Mesenchymal stem cell (in vitro differentiated cells and primary cell): ENCODE measurements around the gene FHL1. TPM values are rescaled to one million over a fixed set of nuclear protein-coding genes. Genes with fewer than 3 reads are reported as not detected.

Source experiments
- DNase-seq: peaks from one replicate; pipeline ENCODE4 v3.0.0-alpha.2; 2013
- H2AFZ ChIP-seq: one replicate; pipeline ENCODE4 v1.6.1; 2013; ENCODE audit warnings: low read depth, mild to moderate bottlenecking, control low read depth, inconsistent platforms, low read length, moderate library complexity
- H2AK5ac ChIP-seq: 2 replicates; pipeline ENCODE4 v1.6.1; 2013; ENCODE audit warnings: low read length, moderate library complexity, mild to moderate bottlenecking, inconsistent platforms; ENCODE audit not compliant: severe bottlenecking
- H2BK120ac ChIP-seq: one replicate; pipeline ENCODE4 v1.6.1; 2013; ENCODE audit warnings: low read depth, mild to moderate bottlenecking, inconsistent platforms, low read length, moderate library complexity
- H2BK12ac ChIP-seq, 2 experiments: one replicate each; pipeline ENCODE4 v1.6.1; 2013; ENCODE audit warnings: inconsistent platforms in 2 of 2, low read length in 2 of 2, mild to moderate bottlenecking in 2 of 2, moderate library complexity in 2 of 2, control low read depth in 1 of 2
- H2BK15ac ChIP-seq: one replicate; pipeline ENCODE4 v1.6.1; 2013; ENCODE audit warnings: mild to moderate bottlenecking, low read depth, inconsistent platforms; ENCODE audit not compliant: poor library complexity, severe bottlenecking
- H2BK5ac ChIP-seq: 2 replicates; pipeline ENCODE4 v1.6.1; 2013; ENCODE audit warnings: low read depth, mild to moderate bottlenecking, low read length, control low read depth, inconsistent platforms; ENCODE audit not compliant: poor library complexity, severe bottlenecking
- H3K14ac ChIP-seq, 2 experiments: one replicate each; pipeline ENCODE4 v1.6.1; 2013; ENCODE audit warnings: inconsistent platforms in 2 of 2, low read length in 2 of 2, control low read depth in 1 of 2, mild to moderate bottlenecking in 1 of 2, moderate library complexity in 1 of 2
- H3K18ac ChIP-seq, 2 experiments: one replicate each; pipeline ENCODE4 v1.6.1; 2013; ENCODE audit warnings: inconsistent platforms in 2 of 2, low read length in 2 of 2, control low read depth in 1 of 2, low read depth in 1 of 2, mild to moderate bottlenecking in 1 of 2
- H3K23ac ChIP-seq, 2 experiments: one replicate each; pipeline ENCODE4 v1.6.1; 2013; ENCODE audit warnings: inconsistent platforms in 2 of 2, low read length in 2 of 2, mild to moderate bottlenecking in 2 of 2, moderate library complexity in 2 of 2, control low read depth in 1 of 2
- H3K27ac ChIP-seq: 2 replicates; pipeline ENCODE4 v1.5.1; 2013; ENCODE audit warnings: mild to moderate bottlenecking, moderate library complexity, low read length, control low read depth, inconsistent platforms; ENCODE audit not compliant: poor library complexity, severe bottlenecking
- H3K27me3 ChIP-seq, 2 experiments: 2 replicates each; pipeline versions ENCODE4 v1.6.1 to v1.7.0; 2013; ENCODE audit warnings: low read length in 2 of 2, mild to moderate bottlenecking in 2 of 2, moderate library complexity in 2 of 2, control low read depth in 1 of 2, inconsistent platforms in 1 of 2; ENCODE audit not compliant: control insufficient read depth in 1 of 2, insufficient read depth in 1 of 2
- H3K36me3 ChIP-seq, 2 experiments: 2 replicates each; pipeline versions ENCODE4 v1.6.1 to v1.7.0; 2013; ENCODE audit warnings: low read length in 2 of 2, control low read depth in 1 of 2, inconsistent platforms in 1 of 2, low read depth in 1 of 2, mild to moderate bottlenecking in 1 of 2; ENCODE audit not compliant: insufficient read depth in 2 of 2, control insufficient read depth in 1 of 2
- H3K4ac ChIP-seq, 2 experiments: one replicate each; pipeline ENCODE4 v1.6.1; 2013; ENCODE audit warnings: inconsistent platforms in 2 of 2, low read length in 2 of 2, mild to moderate bottlenecking in 2 of 2, moderate library complexity in 2 of 2, control low read depth in 1 of 2, low read depth in 1 of 2
- H3K4me1 ChIP-seq: 2 replicates; pipeline ENCODE4 v1.6.1; 2013; ENCODE audit warnings: low read depth, low read length, control low read depth; ENCODE audit not compliant: control insufficient read depth, insufficient read depth
- H3K4me2 ChIP-seq: 2 replicates; pipeline ENCODE4 v1.6.1; 2013; ENCODE audit warnings: low read length, mild to moderate bottlenecking, inconsistent platforms; ENCODE audit not compliant: poor library complexity, severe bottlenecking
- H3K4me3 ChIP-seq, 2 experiments: 2 replicates each; pipeline versions ENCODE4 v1.5.1 to v1.7.0; 2013; ENCODE audit warnings: low read length in 2 of 2, mild to moderate bottlenecking in 2 of 2, control low read depth in 1 of 2, low read depth in 1 of 2; ENCODE audit not compliant: insufficient read depth in 1 of 2
- H3K79me1 ChIP-seq: replicated peaks from 2 replicates; pipeline ENCODE4 v1.6.1; 2013; ENCODE audit warnings: mild to moderate bottlenecking, control low read depth, low read length, inconsistent platforms; ENCODE audit not compliant: poor library complexity, severe bottlenecking
- H3K9ac ChIP-seq: 2 replicates; pipeline ENCODE4 v1.7.0; 2013; ENCODE audit warnings: mild to moderate bottlenecking, low read length, moderate library complexity
- H3K9me3 ChIP-seq: 2 replicates; pipeline ENCODE4 v1.7.0; 2013; ENCODE audit warnings: mild to moderate bottlenecking, low read length; ENCODE audit not compliant: control insufficient read depth
- H4K8ac ChIP-seq: one replicate; pipeline ENCODE4 v1.6.1; 2013; ENCODE audit warnings: inconsistent platforms, mild to moderate bottlenecking, low read length, moderate library complexity
- H4K91ac ChIP-seq: one replicate; pipeline ENCODE4 v1.6.1; 2013; ENCODE audit warnings: mild to moderate bottlenecking, low read length, inconsistent platforms
- WGBS: methylation state at CpG from one replicate; pipeline ENCODE4 v1.1.7; 2013; ENCODE audit warnings: mixed read lengths; 5-methylcytosine and 5-hydroxymethylcytosine counted together
- polyA plus RNA-seq, 2 experiments: library from polyadenylated mRNA; stranded (reverse); fragments of 200-250 nt; gene quantifications; one replicate each; pipeline ENCODE4 v1.2.3, GENCODE V29; 2013

The FHL1 gene
- polyA plus RNA-seq (2013, experiment 1 of 2), result 225 TPM
- polyA plus RNA-seq (2013, experiment 2 of 2), result 234 TPM

DNA sequence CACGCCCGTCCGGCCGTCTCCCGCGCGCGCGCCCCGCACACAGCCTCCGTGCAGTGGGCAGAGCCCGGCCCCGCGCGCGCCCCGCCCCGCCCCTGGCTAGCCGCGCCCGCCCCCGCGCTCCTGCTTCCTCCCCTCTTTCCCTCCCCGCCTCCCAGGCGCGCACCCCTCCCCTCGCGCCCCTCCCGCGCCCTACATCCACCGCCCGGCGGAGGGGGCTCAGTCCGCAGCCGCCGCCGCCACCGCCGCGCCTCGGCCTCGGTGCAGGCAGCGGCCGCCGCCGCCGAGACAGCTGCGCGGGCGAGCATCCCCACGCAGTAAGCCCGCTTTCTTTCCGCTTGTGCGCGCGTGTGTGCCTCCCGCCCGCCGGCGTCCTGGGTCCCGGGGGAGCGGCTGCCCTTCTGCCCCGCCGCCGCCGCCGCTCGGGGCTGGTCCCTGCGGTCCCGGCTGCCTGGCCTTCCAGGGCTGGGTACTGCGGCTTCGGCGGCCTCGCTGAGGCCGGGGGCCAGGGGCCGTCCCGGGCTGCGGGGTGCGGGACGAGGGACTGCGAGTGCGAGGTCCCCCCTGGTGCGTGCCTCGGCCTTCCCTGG lies at the start of gene FHL1:
TSS of gene FHL1 (plus strand) at position 219 of the 587 bp plus-strand sequence.
- Histone ChIP-seq H3K4ac (peak within 1 kb of the TSS; percentile 51 to 84), H3K4me1 (peaks cover 3% of the 10 kb centered on the region), H3K36me3 (no peaks in the 10 kb centered on the region)

DNA sequence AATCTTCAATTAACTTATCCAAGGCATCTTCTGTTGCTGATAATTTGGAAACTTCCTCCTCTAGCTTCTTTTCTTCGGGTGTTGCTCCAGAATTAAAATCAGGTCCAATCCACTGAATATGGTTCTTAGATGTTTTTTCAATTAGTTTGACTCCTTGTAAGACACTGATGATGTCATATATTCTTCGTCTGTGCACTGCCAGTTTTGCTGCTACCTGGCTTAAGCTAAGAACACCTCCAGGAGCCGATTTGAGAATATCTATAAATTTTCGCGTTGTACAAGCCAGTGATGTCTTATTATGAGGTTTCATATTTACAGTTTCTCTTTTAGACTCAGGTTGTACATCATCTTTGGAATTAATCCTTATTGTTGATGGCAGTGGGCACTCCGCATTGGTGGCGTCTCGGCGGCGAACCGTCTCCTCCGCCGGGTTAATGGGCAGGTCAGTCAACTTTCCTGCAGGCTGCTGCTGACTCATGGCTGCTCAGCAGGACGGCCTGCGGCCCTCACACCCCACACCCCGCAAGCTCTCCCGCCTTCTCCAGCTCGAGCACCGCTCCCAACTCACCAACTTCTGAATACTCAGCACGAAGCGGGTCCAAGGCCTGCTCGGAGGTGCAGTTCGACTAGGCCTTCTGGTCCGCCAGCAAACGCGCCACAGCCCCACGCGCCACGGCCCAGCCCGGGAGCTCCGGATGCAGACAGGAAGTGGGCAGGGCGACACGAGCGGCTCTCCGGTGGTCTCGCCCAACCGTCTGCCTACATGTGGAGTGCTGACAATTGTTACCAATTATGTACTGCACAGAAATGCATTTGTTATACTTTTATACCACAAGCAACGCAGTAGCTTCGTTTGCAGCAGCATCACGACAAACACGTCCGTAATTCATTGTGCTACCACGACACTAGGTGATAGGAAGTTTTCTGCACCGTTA lies 49.2 kb upstream of the FHL1 start:
- H2BK12ac ChIP-seq, result no peak overlapping the region
- peaks cover 0 to 8% of the 10 kb centered on the region in 2 experiments for H3K27me3 ChIP-seq
- no peak overlapping the region for H2BK15ac ChIP-seq
- no peak overlapping the region for H4K91ac ChIP-seq
- no peak overlapping the region for H2BK120ac ChIP-seq
- WGBS, result 94% methylated on average over 25 of the region's 44 CpGs
- no peak overlapping the region for H3K9ac ChIP-seq
- H2AFZ ChIP-seq, result no peak overlapping the region
- H3K4ac ChIP-seq, result no peak overlapping the region
- H3K4me3 ChIP-seq, result no peak overlapping the region
- H3K79me1 ChIP-seq, result no peaks in the 10 kb centered on the region
- H4K8ac ChIP-seq, result no peak overlapping the region
- H3K9me3 ChIP-seq, result no peaks in the 10 kb centered on the region
- peaks cover 2% of the 10 kb centered on the region for H3K4me1 ChIP-seq
- H3K14ac ChIP-seq, result no peak overlapping the region
- H3K36me3 ChIP-seq, result no peaks in the 10 kb centered on the region
- no peak overlapping the region for H3K18ac ChIP-seq
- H3K23ac ChIP-seq, result no peak overlapping the region
- H3K27ac ChIP-seq, result no peak overlapping the region
- no peak overlapping the region for H3K4me2 ChIP-seq
- DNase-seq, result no peak
- H2AK5ac ChIP-seq, result no peak overlapping the region
- no peak overlapping the region for H2BK5ac ChIP-seq

More for the DNA sequence above, at the start of gene FHL1:
- DNase-seq, result peak; percentile 50
- Histone ChIP-seq H3K27ac (peak within 1 kb of the TSS; percentile 13), H4K8ac (peak within 1 kb of the TSS; percentile 72), H2AFZ (no peak within 1 kb of the TSS), H2BK120ac (peak within 1 kb of the TSS; percentile 73), H3K4me3 (peak within 1 kb of the TSS; percentile 79 to 81), H3K14ac (peak within 1 kb of the TSS in 1 of 2 experiments; percentile 87), H2BK12ac (no peak within 1 kb of the TSS), H3K23ac (no peak within 1 kb of the TSS), H2AK5ac (no peak within 1 kb of the TSS), H3K4me2 (peak within 1 kb of the TSS; percentile 82), H3K18ac (peak within 1 kb of the TSS; percentile 91), H3K27me3 (peaks cover 0 to 16% of the 10 kb centered on the region in 2 experiments), H2BK5ac (peak within 1 kb of the TSS; percentile 54), H4K91ac (peak within 1 kb of the TSS; percentile 83), H3K9me3 (no peaks in the 10 kb centered on the region), H3K79me1 (no peaks in the 10 kb centered on the region), H3K9ac (peak within 1 kb of the TSS; percentile 89), H2BK15ac (no peak within 1 kb of the TSS)
- WGBS, result under 1% methylated on average over 20 of the region's 84 CpGs

DNA sequence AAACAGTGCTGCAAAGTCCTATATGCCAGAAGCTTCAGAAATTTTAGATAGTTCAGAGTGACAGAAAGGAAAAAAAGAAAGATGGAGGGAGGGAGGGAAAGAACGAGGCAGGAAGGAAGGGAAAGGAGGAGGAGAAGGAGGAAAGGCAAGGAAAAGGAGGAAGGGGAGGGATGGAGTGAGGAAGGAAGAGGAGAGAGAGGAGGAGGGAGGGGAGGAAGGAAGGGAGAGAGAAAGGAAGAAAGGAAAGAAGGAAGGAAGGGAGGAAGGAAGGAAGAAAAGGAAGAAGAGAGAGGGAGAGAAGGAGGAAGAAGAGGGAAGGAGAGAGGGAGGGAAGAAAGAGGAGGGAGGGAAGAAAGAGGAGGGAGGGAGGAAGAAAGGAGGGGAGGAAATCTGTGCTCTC lies 42.4 kb upstream of the FHL1 start:
- WGBS, result 64% methylated on average over 1 of the region's 1 CpG
- no peak overlapping the region for H4K8ac ChIP-seq

GRCh38 chrX:136106920-136107528 lies 40.3 kb upstream of the FHL1 start:
- Histone ChIP-seq H3K79me1 (no peaks in the 10 kb centered on the region), H3K27me3 (peaks cover 0 to 16% of the 10 kb centered on the region in 2 experiments), H3K14ac (no peak overlapping the region), H2BK120ac (no peak overlapping the region), H2AFZ (no peak overlapping the region), H3K4me3 (no peak overlapping the region), H3K27ac (no peak overlapping the region), H3K36me3 (no peaks in the 10 kb centered on the region), H3K4me2 (no peak overlapping the region), H2BK15ac (no peak overlapping the region), H2AK5ac (no peak overlapping the region), H3K18ac (no peak overlapping the region), H3K4me1 (no peaks in the 10 kb centered on the region), H3K23ac (no peak overlapping the region), H2BK5ac (no peak overlapping the region), H2BK12ac (no peak overlapping the region), H4K8ac (no peak overlapping the region), H4K91ac (no peak overlapping the region), H3K9ac (peak overlapping the region; percentile 36), H3K4ac (no peak overlapping the region), H3K9me3 (no peaks in the 10 kb centered on the region)
- WGBS, result 93% methylated on average over 7 of the region's 11 CpGs
- DNase-seq, result no peak

More for the DNA sequence above, 42.4 kb upstream of the FHL1 start:
- Histone ChIP-seq H3K4me1 (no peaks in the 10 kb centered on the region), H2BK15ac (no peak overlapping the region), H3K79me1 (no peaks in the 10 kb centered on the region), H2BK5ac (no peak overlapping the region), H2BK120ac (no peak overlapping the region), H3K27ac (no peak overlapping the region), H2AFZ (no peak overlapping the region), H3K4me2 (no peak overlapping the region), H2AK5ac (no peak overlapping the region), H3K18ac (no peak overlapping the region), H3K4me3 (no peak overlapping the region), H3K36me3 (no peaks in the 10 kb centered on the region), H3K9me3 (no peaks in the 10 kb centered on the region), H3K27me3 (peaks cover 0 to 24% of the 10 kb centered on the region in 2 experiments), H2BK12ac (no peak overlapping the region), H3K14ac (no peak overlapping the region), H4K91ac (no peak overlapping the region), H3K4ac (no peak overlapping the region), H3K23ac (no peak overlapping the region), H3K9ac (no peak overlapping the region)
- no peak for DNase-seq
